Muscle of back (tissue), 11 donors: Measurements from ENCODE around the gene FBXL7. TPM values are rescaled to one million over a fixed set of nuclear protein-coding genes. Genes with fewer than 3 reads are reported as not detected.

Experiments
- DNase-seq, 3 donors: peaks; one replicate each; pipeline versions ENCODE4 v3.0.0 to v3.0.0-alpha.2; 2013
- polyA plus RNA-seq, 10 donors: library from polyadenylated mRNA; unstranded; fragments of 120-200 nt; gene quantifications; one replicate each; pipeline ENCODE4 v1.2.1, GENCODE V29; 2013; ENCODE audit not compliant: insufficient read length in 10 of 10

The FBXL7 gene
- polyA plus RNA-seq, 10 donors = 20.2 to 28.4 (median 23.1) TPM

GRCh38 chr5:15937708-15938107 is 437.7 kb downstream of the FBXL7 start:
- DNase-seq = no peak

DNA sequence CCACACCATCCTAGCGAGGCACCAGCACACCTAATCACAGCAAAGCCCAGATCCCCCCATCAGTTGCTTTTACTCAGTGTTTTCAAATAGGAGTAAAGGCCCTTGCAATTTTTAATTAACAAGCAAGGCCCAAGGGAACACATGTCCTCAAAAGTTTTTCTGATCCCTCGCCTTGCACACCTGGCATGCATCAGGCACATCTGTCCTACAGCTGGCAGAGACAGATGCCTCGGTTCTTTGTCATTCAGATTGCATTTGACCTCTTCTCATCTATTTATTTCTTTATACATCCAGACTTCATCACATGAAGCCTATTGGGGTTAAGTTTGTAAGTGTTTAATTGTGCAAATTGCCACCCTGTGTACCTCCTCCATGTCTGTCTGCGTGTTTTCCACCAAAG is 438.2 kb downstream of the FBXL7 start:
- DNase-seq = no peak

- DNase-seq = peak in 1 of 3 donors; percentile 69
Measured at GRCh38 chr5:15938961-15939360, 439.0 kb downstream of the FBXL7 start.

GRCh38 chr5:15940905-15941304 is 440.9 kb downstream of the FBXL7 start:
- no peak for DNase-seq

DNA sequence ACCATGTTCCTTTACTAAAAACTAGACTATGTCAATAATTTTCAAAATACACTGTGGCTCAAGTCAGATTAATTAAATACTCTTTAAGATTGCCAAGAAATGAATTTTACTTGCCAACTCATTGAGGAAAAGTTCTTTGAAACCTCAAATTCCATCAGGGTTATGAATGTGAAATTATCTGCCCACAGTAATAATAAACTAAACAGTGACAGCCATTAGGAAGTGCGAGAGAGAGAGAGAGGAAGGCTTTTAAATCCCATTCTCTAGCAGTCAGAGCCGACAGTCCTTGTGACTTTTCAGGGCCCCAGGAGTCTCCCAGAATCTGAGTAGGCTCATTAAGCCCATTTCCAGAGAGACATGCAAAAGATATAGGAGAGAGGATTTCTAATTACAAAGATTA is 443.5 kb downstream of the FBXL7 start:
- DNase-seq = peak in 1 of 3 donors; percentile 35

DNA sequence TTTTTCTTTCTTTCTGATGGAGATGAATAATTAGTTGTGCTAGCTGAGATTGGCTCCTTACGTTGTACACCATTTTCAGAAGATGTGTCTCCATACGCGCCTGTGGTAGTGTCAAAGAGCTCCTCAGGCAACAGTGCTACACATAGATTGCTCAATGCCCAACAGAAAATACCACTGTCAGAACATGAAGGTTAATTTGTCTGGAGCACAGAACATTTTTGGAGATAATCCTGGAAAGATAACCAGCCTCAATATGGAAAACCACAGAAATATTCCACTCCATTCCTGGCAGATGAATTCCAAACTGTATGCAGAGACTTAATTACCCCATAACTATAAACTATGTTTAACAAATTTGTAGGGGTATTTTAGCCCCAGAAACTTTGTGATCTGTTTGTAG is 446.0 kb downstream of the FBXL7 start:
- DNase-seq = no peak

DNA sequence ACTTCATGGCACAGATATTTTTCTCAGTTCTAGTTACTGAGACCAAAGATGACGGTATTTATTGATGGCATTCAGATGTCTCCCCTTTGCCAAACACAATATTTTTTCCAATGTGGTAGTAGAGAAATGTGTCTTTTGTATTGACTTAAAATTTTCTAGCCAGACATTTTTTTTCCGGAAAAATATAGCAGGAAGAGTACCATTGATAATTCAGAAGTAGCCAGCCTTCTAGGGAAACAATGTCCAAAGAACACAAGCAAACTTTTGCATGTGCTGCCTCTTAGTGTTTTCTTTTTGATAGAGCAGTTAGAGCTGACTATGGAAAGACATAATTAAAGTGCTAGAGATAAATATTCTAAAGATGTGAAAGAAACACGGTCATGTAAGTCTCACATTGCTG is 448.2 kb downstream of the FBXL7 start:
- DNase-seq = peak in 2 of 3 donors; percentile 33 to 56

GRCh38 chr5:15951126-15951525 is 451.1 kb downstream of the FBXL7 start:
- DNase-seq = no peak

DNA sequence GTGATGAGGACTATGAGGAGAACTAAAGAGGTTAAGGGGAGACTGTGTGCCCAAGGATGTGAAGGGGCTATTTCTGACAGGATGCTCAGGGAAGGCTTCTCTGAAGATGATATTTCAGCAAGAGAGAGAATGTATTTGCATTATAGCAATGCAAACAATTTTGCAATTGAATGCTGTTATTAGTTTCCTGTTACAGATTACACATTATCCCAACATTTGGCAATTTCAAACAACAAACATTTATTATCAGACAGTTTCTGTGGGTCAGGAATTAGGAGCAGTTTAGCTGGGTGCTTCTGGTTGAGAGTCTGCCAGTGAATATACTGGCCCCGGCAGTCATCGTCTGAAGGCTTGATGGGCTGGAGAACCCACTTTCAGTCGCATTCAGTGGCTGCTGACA is 451.6 kb downstream of the FBXL7 start:
- no peak for DNase-seq

GRCh38 chr5:15956622-15957021 is 456.6 kb downstream of the FBXL7 start:
- DNase-seq = no peak

- DNase-seq = no peak
Measured at GRCh38 chr5:15957124-15957523, 457.1 kb downstream of the FBXL7 start.

- DNase-seq = peak; percentile 41 to 92 (median 76)
Measured at GRCh38 chr5:15959370-15960164, 459.6 kb downstream of the FBXL7 start.

DNA sequence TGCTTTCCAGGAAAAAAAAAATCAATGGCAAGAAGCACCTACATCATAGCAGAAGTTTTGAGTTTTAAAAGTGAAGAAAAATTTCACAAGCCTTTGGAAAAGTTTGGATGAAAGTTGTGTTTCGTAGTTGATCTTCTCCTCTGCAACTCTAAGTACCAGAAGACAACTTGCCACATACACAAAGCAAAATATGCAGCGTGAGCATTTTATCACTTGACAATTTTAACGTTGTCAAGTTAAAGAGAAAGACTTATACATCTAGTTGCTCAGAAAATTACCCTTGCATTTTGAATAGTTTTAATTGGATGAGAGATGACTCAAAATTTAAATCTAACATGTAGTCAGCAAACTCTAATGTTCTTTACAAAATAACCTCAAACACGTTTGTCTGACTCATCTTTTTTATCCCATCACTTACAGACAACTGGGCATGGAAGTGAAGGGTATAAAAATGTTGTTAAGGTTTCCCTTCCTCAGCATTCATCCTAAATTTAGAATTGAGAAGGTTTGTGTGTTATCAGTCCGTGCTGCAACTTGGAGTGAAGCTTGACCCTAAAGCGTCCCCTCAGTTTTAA is 466.2 kb downstream of the FBXL7 start:
- DNase-seq = no peak

DNA sequence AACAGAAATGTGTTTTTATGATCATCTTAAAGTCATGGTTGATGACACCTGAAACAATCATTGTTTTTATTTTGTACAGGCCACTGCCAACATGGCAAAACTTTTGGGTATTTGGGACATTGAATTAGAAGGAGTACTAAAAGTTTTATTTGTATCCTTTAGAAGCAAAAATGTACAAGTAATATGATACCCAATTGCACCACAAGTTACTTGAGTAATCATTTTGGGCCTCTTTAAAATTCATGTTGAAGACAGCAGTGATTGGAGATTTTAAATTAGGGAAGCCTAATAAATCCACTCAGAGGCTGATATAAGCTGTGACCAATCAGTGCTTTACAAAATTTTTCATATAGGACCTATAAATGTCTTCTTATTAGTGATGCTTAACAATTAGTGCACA is 466.7 kb downstream of the FBXL7 start:
- no peak for DNase-seq

DNA sequence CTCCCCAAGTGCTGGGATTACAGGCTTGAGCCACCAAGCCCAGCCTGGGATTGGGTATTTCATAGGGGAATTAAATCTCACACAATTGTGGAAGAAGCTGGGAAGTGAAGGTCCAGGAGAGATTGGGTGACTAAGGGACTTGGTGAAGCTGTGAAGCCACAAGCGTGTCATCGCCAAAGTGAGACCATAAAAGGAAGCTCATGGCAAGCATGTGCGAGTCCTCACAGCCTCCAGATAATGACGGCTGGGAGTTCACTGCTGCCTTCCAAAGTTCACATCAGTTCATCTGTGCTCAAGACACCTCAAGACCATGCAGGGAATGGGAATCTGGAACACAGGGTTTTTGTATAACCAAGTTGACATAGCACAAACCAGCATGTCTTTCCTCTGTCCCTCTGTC is 469.0 kb downstream of the FBXL7 start:
- no peak for DNase-seq

- no peak for DNase-seq
Measured at GRCh38 chr5:15977851-15978250, 477.9 kb downstream of the FBXL7 start.

DNA sequence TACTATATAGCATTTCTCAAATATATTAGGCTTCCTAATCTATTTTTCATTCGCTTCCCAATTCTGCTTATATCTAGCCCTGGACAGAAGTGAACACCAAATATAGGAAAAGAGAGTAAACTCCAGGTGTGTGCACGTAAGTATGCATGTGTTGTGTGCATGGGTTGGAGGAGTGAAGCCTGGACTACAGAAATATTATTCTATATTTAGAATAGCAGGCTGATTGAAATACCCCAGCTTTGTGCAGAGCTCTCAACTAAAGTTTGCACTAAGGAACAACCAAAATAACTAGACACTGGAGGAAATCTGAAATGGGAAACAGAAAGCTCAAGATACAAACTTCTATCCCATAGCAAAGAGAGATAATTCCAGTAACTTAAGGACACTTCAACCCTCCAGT is 480.9 kb downstream of the FBXL7 start:
- no peak for DNase-seq

DNA sequence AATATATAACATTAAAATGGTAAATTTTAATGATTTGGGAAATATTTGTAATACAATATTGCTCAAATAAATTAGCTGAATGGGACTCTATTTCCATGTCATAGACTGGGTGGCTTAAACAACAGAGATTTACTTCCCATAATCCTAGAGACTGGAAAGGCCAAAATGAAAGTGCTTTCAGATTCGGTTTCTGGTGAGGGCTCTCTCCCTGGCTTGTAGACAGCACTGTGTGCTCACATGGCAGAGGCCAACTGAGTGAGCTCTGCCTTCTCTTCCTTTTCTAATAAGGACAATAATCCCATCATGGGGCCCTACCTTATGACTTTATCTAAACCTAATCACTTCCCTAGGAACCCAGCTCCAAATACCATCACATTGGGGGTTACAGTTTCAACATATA is 483.4 kb downstream of the FBXL7 start:
- DNase-seq = no peak
